Measurements from ENCODE around the gene ADAM17. TPM values are rescaled to one million over a fixed set of nuclear protein-coding genes. Genes with fewer than 3 reads are reported as not detected.

The ADAM17 gene
- total and polyA plus RNA-seq, 4 donors: 3.3 to 14.1 (median 7.9) TPM

GRCh38 chr2:9519250-9519649, 36.4 kb downstream of the ADAM17 start (continued):
- TF ChIP-seq CTCF (IDR thresholded peaks at IDR 0.05; ENCODE audit: low read depth, low read length, missing input control): no peak
- no peak for TF ChIP-seq NR2F2 (IDR thresholded peaks at IDR 0.05)
- no peak for TF ChIP-seq RAD21 (IDR thresholded peaks at IDR 0.05)

GRCh38 chr2:9518780-9519179, 36.9 kb downstream of the ADAM17 start:
- peaks cover 2 to 38% (median 17%) of the 10 kb centered on the region in 4 donors for H3K36me3 ChIP-seq (ENCODE audit: control insufficient read depth in 4 of 4, insufficient read depth in 3 of 4, low read depth in 1 of 4, low read length in 3 of 4)
- 98% methylated on average over 7 of the region's 7 CpGs for WGBS

DNA sequence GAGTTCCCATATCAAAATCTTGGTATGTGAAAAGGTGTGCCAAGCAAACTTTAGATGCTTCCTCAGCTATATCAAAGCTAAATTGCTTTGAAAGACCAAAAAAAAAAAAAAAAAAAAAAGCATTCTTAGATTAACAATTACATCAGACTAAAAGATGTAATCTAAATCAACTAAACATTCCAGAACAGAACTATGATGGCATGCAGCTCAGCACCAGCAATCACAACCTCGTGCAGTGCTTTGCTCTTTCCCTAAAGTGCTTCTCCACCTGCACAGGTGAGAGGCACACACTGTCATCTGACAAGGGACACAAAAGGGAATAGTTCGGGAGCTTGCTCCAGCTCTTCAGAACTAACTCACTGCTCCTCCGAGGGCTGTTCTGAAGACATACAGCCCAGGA, 37.5 kb downstream of the ADAM17 start:
- H3K9me3 ChIP-seq (ENCODE audit: control insufficient read depth in 4 of 4, low read length in 3 of 4): no peaks in the 10 kb centered on the region
- TF ChIP-seq MAX (IDR thresholded peaks at IDR 0.05): no peak
- no peak for TF ChIP-seq NR2F2 (IDR thresholded peaks at IDR 0.05)
- TF ChIP-seq TAF1 (conservative IDR thresholded peaks at IDR 0.05): no peak
- TF ChIP-seq HNF4A (conservative IDR thresholded peaks at IDR 0.05): no peak
- no peak for TF ChIP-seq SP1 (IDR thresholded peaks at IDR 0.05)
- no peak for TF ChIP-seq FOXA1 (IDR thresholded peaks at IDR 0.05)
- TF ChIP-seq, protein P1, sequence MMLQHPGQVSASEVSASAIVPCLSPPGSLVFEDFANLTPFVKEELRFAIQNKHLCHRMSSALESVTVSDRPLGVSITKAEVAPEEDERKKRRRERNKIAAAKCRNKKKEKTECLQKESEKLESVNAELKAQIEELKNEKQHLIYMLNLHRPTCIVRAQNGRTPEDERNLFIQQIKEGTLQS (IDR thresholded peaks at IDR 0.05): no peak
- TF ChIP-seq JUND (IDR thresholded peaks at IDR 0.05): no peak
- DNase-seq (ENCODE audit: low spot score): no peak
- WGBS: 97% methylated on average over 3 of the region's 3 CpGs
- peaks cover 2 to 39% (median 21%) of the 10 kb centered on the region in 4 donors for H3K36me3 ChIP-seq (ENCODE audit: control insufficient read depth in 4 of 4, insufficient read depth in 3 of 4, low read depth in 1 of 4, low read length in 3 of 4)
- H3K27ac ChIP-seq (ENCODE audit: low read depth in 1 of 2, low read length in 2 of 2): no peak overlapping the region
- H3K9ac ChIP-seq (ENCODE audit: low read depth in 1 of 2, low read length in 2 of 2): no peak overlapping the region
- no peaks in the 10 kb centered on the region for H3K27me3 ChIP-seq (ENCODE audit: control insufficient read depth in 4 of 4, insufficient read depth in 4 of 4, low read length in 3 of 4)
- H3K4me1 ChIP-seq (ENCODE audit: control insufficient read depth in 4 of 4, insufficient read depth in 4 of 4, low read length in 3 of 4): no peaks in the 10 kb centered on the region
- H3K4me3 ChIP-seq (ENCODE audit: low read depth in 1 of 3, low read length in 3 of 3): no peak overlapping the region

More at GRCh38 chr2:9518780-9519179, 36.9 kb downstream of the ADAM17 start:
- H3K27ac ChIP-seq (ENCODE audit: low read depth in 1 of 2, low read length in 2 of 2): no peak overlapping the region
- no peak overlapping the region for H3K9ac ChIP-seq (ENCODE audit: low read depth in 1 of 2, low read length in 2 of 2)
- H3K27me3 ChIP-seq (ENCODE audit: control insufficient read depth in 4 of 4, insufficient read depth in 4 of 4, low read length in 3 of 4): no peaks in the 10 kb centered on the region
- TF ChIP-seq GABPA (IDR thresholded peaks at IDR 0.05 in 1 of 2, conservative IDR thresholded peaks at IDR 0.05 in 1 of 2): no peak
- no peak for TF ChIP-seq FOXA2 (IDR thresholded peaks at IDR 0.05)
- TF ChIP-seq, protein P1 (IDR thresholded peaks at IDR 0.05): no peak
- TF ChIP-seq CTCF (IDR thresholded peaks at IDR 0.05; ENCODE audit: low read depth, low read length, missing input control): no peak
- no peak for TF ChIP-seq SP1 (IDR thresholded peaks at IDR 0.05)
- no peak for TF ChIP-seq NR2F2 (IDR thresholded peaks at IDR 0.05)
- no peak for TF ChIP-seq RAD21 (IDR thresholded peaks at IDR 0.05)
- TF ChIP-seq HNF4A (conservative IDR thresholded peaks at IDR 0.05): no peak
- no peak for TF ChIP-seq RXRA (IDR thresholded peaks at IDR 0.05)
- H3K4me3 ChIP-seq (ENCODE audit: low read depth in 1 of 3, low read length in 3 of 3): no peak overlapping the region
- H3K4me1 ChIP-seq (ENCODE audit: control insufficient read depth in 4 of 4, insufficient read depth in 4 of 4, low read length in 3 of 4): no peaks in the 10 kb centered on the region
- DNase-seq (ENCODE audit: low spot score): no peak
- H3K9me3 ChIP-seq (ENCODE audit: control insufficient read depth in 4 of 4, low read length in 3 of 4): no peaks in the 10 kb centered on the region

Measured in liver (tissue), 9 donors.